Upper lobe of left lung (tissue), 6 donors: ENCODE measurements around the gene COBL. TPM values are rescaled to one million over a fixed set of nuclear protein-coding genes. Genes with fewer than 3 reads are reported as not detected.
"Not testable (repeated sequence)": the region's sequence is repeated elsewhere in the genome, so short reads cannot be mapped to it uniquely, and the experiment has no call there.

ENCODE experiments used
- ATAC-seq, 2 donors: fragments of 200-7000 bp; cut with Tn5 transposase; one replicate each; pipeline ENCODE4 v1.9.1; 2022; ENCODE audit warnings: mild to moderate bottlenecking in 2 of 2, moderate library complexity in 2 of 2; ENCODE audit not compliant: low FRiP score in 2 of 2
- DNase-seq, 2 donors: peaks; one replicate each; pipeline ENCODE4 v3.0.0-alpha.2; 2019 to 2020
- H3K27ac ChIP-seq, 4 donors: fragments of 200-600 bp; sonication (generic); one replicate each; pipeline ENCODE4 v1.5.1; 2016 to 2019
- H3K27me3 ChIP-seq, 4 donors: fragments of 200-600 bp; sonication (generic); one replicate each; pipeline ENCODE4 v1.5.1; 2017 to 2019
- H3K36me3 ChIP-seq, 4 donors: fragments of 200-600 bp; sonication (generic); one replicate each; pipeline ENCODE4 v1.5.1; 2016 to 2019
- H3K4me1 ChIP-seq, 4 donors: fragments of 200-600 bp; sonication (generic); one replicate each; pipeline ENCODE4 v1.5.1; 2018 to 2019
- H3K4me3 ChIP-seq, 4 donors: fragments of 200-600 bp; sonication (generic); one replicate each; pipeline ENCODE4 v1.5.1; 2017 to 2019; ENCODE audit warnings: mild to moderate bottlenecking in 2 of 4, moderate library complexity in 1 of 4
- H3K9me3 ChIP-seq, 4 donors: fragments of 200-600 bp; sonication (generic); one replicate each; pipeline ENCODE4 v1.5.1; 2018 to 2019
- EP300 ChIP-seq, 4 donors: sonication (generic); formaldehyde crosslinking; IDR thresholded peaks; one replicate each; pipeline ENCODE4 v1.5.1; 2017; ENCODE audit warnings: antibody characterized with exemption in 4 of 4, control low read depth in 2 of 4
- POLR2A ChIP-seq, 4 donors: fragments of 450-650 bp; IDR thresholded peaks; one replicate each; pipeline ENCODE4 v1.5.1; 2016 to 2017; ENCODE audit warnings: antibody characterized with exemption in 4 of 4, mild to moderate bottlenecking in 2 of 4
- POLR2AphosphoS5 ChIP-seq, 2 donors: sonication (generic); formaldehyde crosslinking; IDR thresholded peaks; one replicate each; pipeline ENCODE4 v1.5.1; 2017; ENCODE audit warnings: antibody characterized with exemption in 2 of 2
- WGBS, 2 donors: methylation state at CpG; one replicate each; pipeline ENCODE4 v1.1.5; 2017 to 2018; 5-methylcytosine and 5-hydroxymethylcytosine counted together
- total RNA-seq, 6 donors: library from RNA; depleted of rRNA in 4 of 6; stranded (reverse); fragments of >200 nt in 4 of 6; gene quantifications; one replicate each; pipeline versions ENCODE4 v1.1.0 to v1.2.1, GENCODE V29; 2016 to 2021
- TF ChIP-seq, protein P1 (sequence below), 6 experiments: fragments of 450-650 bp in 4 of 6; fragments of 200-600 bp in 2 of 6; sonication (generic) in 2 of 6; IDR thresholded peaks; one replicate each; pipeline ENCODE4 v1.5.1; 2016 to 2019; ENCODE audit warnings: antibody characterized with exemption in 6 of 6
- donor health status: DM: no; HTN: no; CAD: no; lungs with moderate emphysema.
- donor health status: DM: no; HTN: yes; CAD: no; lungs with severe emphysema.

COBL gene
- total RNA-seq, 6 donors from 2014 or later: 27.0 to 54.7 (median 36.8) TPM

DNA sequence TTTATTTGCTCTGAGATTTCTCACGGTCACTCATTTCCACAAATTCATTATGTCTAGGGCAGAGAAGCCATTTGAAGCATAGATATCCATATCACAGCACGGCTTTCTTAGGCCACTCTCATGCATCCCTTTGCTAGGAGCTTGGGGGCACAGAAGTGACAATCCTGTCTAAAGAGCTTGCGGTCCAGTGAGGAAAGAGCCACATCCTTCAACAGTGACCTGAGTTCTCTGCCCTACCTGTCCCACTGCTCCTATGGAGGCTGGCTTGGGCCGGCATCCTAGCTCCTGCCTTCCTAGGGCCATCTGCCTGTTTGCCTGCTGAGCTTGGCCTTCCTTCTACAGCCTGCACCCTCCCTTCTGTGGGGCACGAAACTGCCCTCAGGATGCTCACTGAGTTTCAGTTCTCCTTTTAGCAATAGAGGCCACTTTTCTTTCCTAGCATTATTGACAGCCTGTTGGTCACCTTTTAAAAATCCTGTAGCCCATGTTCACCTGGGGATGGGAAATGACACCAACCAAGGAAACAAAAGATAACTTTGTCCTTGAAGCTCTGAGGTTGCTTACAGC, 321.8 kb downstream of the COBL start:
- Histone ChIP-seq H3K36me3 (no peaks in the 10 kb centered on the region), H3K27ac (no peak overlapping the region), H3K4me3 (no peak overlapping the region), H3K27me3 (no peaks in the 10 kb centered on the region), H3K4me1 (no peaks in the 10 kb centered on the region), H3K9me3 (no peaks in the 10 kb centered on the region)
- 67 to 72% methylated on average over 5 of the region's 5 CpGs for WGBS, 2 donors
- no peak for TF ChIP-seq POLR2A (IDR thresholded peaks at IDR 0.05)
- no peak for TF ChIP-seq POLR2AphosphoS5 (IDR thresholded peaks at IDR 0.05)
- TF ChIP-seq, protein P1, sequence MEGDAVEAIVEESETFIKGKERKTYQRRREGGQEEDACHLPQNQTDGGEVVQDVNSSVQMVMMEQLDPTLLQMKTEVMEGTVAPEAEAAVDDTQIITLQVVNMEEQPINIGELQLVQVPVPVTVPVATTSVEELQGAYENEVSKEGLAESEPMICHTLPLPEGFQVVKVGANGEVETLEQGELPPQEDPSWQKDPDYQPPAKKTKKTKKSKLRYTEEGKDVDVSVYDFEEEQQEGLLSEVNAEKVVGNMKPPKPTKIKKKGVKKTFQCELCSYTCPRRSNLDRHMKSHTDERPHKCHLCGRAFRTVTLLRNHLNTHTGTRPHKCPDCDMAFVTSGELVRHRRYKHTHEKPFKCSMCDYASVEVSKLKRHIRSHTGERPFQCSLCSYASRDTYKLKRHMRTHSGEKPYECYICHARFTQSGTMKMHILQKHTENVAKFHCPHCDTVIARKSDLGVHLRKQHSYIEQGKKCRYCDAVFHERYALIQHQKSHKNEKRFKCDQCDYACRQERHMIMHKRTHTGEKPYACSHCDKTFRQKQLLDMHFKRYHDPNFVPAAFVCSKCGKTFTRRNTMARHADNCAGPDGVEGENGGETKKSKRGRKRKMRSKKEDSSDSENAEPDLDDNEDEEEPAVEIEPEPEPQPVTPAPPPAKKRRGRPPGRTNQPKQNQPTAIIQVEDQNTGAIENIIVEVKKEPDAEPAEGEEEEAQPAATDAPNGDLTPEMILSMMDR (IDR thresholded peaks at IDR 0.05): no peak
- no peak for TF ChIP-seq EP300 (IDR thresholded peaks at IDR 0.05)
- DNase-seq (no peak), ATAC-seq (peak in 1 of 2 donors; percentile 34)

DNA sequence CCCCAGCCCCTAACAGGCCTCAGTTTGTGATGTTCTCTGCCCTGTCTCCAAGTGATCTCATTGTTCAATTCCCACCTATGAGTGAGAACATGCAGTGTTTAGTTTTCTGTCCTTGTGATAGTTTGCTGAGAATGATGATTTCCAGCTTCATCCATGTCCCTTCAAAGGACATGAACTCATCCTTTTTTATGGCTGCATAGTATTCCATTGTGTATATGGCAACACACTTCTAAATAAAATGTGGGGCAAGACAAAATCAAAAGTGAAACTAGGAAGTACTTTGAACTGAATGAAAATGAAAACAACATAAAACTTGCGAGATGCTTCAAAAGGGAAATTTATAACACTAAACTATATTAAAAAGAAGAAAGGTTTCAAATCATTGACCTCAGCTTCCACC, 326.4 kb downstream of the COBL start:
- 80 to 96% methylated on average over 1 of the region's 1 CpG for WGBS, 2 donors

DNA sequence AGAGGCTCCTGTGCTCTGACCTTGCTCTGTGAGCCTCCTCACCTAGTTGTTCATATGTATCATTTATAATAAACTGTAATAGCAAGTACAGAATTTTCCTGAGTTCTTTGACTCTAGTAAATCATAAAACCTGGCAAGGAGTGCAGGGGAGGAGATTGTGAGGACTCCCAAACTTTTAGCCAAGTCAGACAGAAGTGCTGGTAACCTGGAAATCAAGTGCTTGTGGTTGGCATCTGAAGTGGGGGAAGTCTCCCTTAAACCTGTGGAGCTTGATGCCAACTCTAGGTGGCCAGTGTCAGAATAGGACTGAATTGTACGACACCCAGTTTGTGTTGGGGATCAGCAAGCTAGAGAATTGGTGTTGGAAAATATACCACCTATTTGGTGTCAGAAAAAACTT, 327.6 kb downstream of the COBL start:
- no peaks in the 10 kb centered on the region for H3K36me3 ChIP-seq
- 72 to 85% methylated on average over 1 of the region's 1 CpG for WGBS, 2 donors
- no peaks in the 10 kb centered on the region for H3K9me3 ChIP-seq
- H3K27ac ChIP-seq: no peak overlapping the region
- no peak for TF ChIP-seq POLR2A (IDR thresholded peaks at IDR 0.05)
- TF ChIP-seq POLR2AphosphoS5 (IDR thresholded peaks at IDR 0.05): no peak
- TF ChIP-seq, protein P1 (IDR thresholded peaks at IDR 0.05): no peak
- no peak for ATAC-seq
- DNase-seq: peak in 1 of 2 donors; percentile 49
- H3K27me3 ChIP-seq: no peaks in the 10 kb centered on the region
- H3K4me1 ChIP-seq: no peaks in the 10 kb centered on the region
- no peak overlapping the region for H3K4me3 ChIP-seq

More for the DNA sequence above, 326.4 kb downstream of the COBL start:
- not testable (repeated sequence) for H3K27me3 ChIP-seq, ATAC-seq, H3K4me1 ChIP-seq, H3K4me3 ChIP-seq, H3K9me3 ChIP-seq, H3K36me3 ChIP-seq, DNase-seq, H3K27ac ChIP-seq

DNA sequence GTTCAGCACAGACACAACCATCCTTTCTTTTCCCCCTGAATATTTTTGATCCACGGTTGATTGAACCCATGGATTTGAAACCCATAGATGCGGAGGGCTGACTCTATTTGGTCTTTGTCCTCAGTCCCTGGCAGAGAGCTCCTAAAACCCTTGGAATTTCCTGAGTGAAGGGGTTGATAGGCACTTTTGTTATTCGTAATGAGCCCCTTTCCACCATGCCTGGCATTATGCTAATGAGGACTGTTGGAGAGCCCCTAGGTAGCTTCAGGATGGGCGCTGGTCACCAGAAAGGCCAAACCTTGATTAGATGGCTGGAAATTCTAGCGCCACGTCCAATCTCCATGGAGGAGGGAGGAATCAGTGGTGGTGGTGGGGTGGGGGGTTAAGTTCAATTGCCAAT, 328.1 kb downstream of the COBL start:
- no peaks in the 10 kb centered on the region for H3K9me3 ChIP-seq
- no peak for TF ChIP-seq EP300 (IDR thresholded peaks at IDR 0.05)

DNA sequence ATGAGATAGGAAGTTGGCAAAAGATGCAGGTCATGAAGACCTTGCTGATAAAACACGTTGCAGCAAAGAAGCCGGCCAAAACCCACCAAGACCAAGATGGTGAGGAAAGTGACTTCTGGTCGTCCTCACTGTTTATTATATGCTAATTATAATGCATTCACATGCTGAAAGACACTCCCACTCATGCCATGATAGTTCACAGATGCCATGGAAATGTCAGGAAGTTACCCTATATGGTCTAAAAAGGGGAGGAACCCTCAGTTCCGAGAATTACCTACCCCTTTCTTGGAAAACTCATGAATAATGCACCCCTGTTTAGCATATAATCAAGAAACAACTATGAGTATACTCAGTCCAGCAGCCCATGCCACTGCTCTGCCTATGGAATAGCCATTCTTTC, 331.5 kb downstream of the COBL start:
- no peak overlapping the region for H3K27ac ChIP-seq
- no peak for TF ChIP-seq EP300 (IDR thresholded peaks at IDR 0.05)
- TF ChIP-seq POLR2A (IDR thresholded peaks at IDR 0.05): no peak
- TF ChIP-seq, protein P1 (IDR thresholded peaks at IDR 0.05): no peak
- no peak for TF ChIP-seq POLR2AphosphoS5 (IDR thresholded peaks at IDR 0.05)
- no peaks in the 10 kb centered on the region for H3K27me3 ChIP-seq
- H3K4me3 ChIP-seq: no peak overlapping the region
- WGBS, 2 donors: 76 to 80% methylated on average over 4 of the region's 4 CpGs
- no peaks in the 10 kb centered on the region for H3K9me3 ChIP-seq
- H3K4me1 ChIP-seq: no peaks in the 10 kb centered on the region
- DNase-seq (no peak), ATAC-seq (no peak)
- H3K36me3 ChIP-seq: no peaks in the 10 kb centered on the region

More for the DNA sequence above, 328.1 kb downstream of the COBL start:
- DNase-seq (no peak), ATAC-seq (no peak)
- H3K27ac ChIP-seq: no peak overlapping the region
- no peak overlapping the region for H3K4me3 ChIP-seq
- no peaks in the 10 kb centered on the region for H3K27me3 ChIP-seq
- H3K4me1 ChIP-seq: no peaks in the 10 kb centered on the region
- no peaks in the 10 kb centered on the region for H3K36me3 ChIP-seq
- WGBS, 2 donors: 91 to 93% methylated on average over 6 of the region's 6 CpGs

DNA sequence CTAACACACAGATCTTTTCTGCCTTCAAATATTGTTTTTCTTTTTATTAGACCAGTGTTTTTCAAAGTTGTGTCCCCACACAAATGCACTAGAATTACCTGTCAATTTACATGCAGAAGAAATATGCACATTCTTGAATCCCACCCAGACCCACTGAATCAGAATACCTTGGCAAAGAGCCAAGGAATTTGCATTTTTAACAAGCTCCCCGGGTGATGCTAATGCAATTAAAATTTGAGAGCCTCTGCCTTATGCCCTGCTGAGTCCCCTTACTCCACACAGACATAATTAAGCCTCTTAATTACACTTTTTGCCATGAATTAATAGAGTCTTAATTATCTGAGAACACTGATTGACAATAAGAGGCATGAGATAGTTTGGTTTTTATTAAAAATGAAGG, 332.8 kb downstream of the COBL start:
- TF ChIP-seq EP300 (IDR thresholded peaks at IDR 0.05): no peak
- ATAC-seq (no peak), DNase-seq (no peak)
- 35 to 54% methylated on average over 1 of the region's 1 CpG for WGBS, 2 donors
- Histone ChIP-seq H3K36me3 (no peaks in the 10 kb centered on the region), H3K4me1 (no peaks in the 10 kb centered on the region), H3K4me3 (no peak overlapping the region), H3K9me3 (no peaks in the 10 kb centered on the region), H3K27me3 (no peaks in the 10 kb centered on the region), H3K27ac (no peak overlapping the region)
